8988T (cell line): ENCODE data around the gene VPS13D.

Experiments used
- DNase-seq: peaks from one replicate; pipeline ENCODE4 v3.0.0; 2011

The VPS13D gene

GRCh38 chr1:12229835-12230548 lies at the start of gene VPS13D:
TSS of gene VPS13D (plus strand) at chr1:12230030. CDS start at chr1:12234267, 4,237 bp downstream.
- DNase-seq = peak; percentile 66

- no peak for DNase-seq
These were observed 49.5 kb upstream of the VPS13D start for GRCh38 chr1:12180315-12180714.

- no peak for DNase-seq
These were observed 48.9 kb upstream of the VPS13D start for GRCh38 chr1:12180903-12181302.

- no peak for DNase-seq
These were observed 48.3 kb upstream of the VPS13D start for GRCh38 chr1:12181568-12181967.

- no peak for DNase-seq
These were observed 47.3 kb upstream of the VPS13D start for GRCh38 chr1:12182410-12182984.

GRCh38 chr1:12183095-12183794 lies 46.6 kb upstream of the VPS13D start:
- DNase-seq = no peak

- DNase-seq = no peak
These were observed 45.7 kb upstream of the VPS13D start for GRCh38 chr1:12184008-12184681.

- DNase-seq = no peak
These were observed 44.6 kb upstream of the VPS13D start for GRCh38 chr1:12185036-12185917.

- DNase-seq = no peak
These were observed 43.7 kb upstream of the VPS13D start for GRCh38 chr1:12185918-12186678.

GRCh38 chr1:12186679-12186985 lies 43.2 kb upstream of the VPS13D start:
- DNase-seq = no peak

GRCh38 chr1:12188115-12188514 lies 41.7 kb upstream of the VPS13D start:
- DNase-seq = no peak

GRCh38 chr1:12188657-12189327 lies 41.0 kb upstream of the VPS13D start:
- no peak for DNase-seq

GRCh38 chr1:12189328-12189682 lies 40.5 kb upstream of the VPS13D start:
- no peak for DNase-seq

GRCh38 chr1:12191242-12192032 lies 38.4 kb upstream of the VPS13D start:
- no peak for DNase-seq

- no peak for DNase-seq
These were observed 35.1 kb upstream of the VPS13D start for GRCh38 chr1:12194666-12195216.

GRCh38 chr1:12195416-12195815 lies 34.4 kb upstream of the VPS13D start:
- DNase-seq = no peak

- no peak for DNase-seq
These were observed 33.0 kb upstream of the VPS13D start for GRCh38 chr1:12196641-12197482.

- no peak for DNase-seq
These were observed 32.3 kb upstream of the VPS13D start for GRCh38 chr1:12197483-12197880.

- DNase-seq = no peak
These were observed 29.6 kb upstream of the VPS13D start for GRCh38 chr1:12200208-12200607.
